GM04503 (cell line): ENCODE measurements around the gene RAMP1.
"Not testable (repeated sequence)": the region's sequence is repeated elsewhere in the genome, so short reads cannot be mapped to it uniquely, and the experiment has no call there.

Experiments used
- DNase-seq: peaks from one replicate; pipeline ENCODE4 v3.0.0-alpha.2; 2012; ENCODE audit warnings: low read depth

Gene RAMP1

GRCh38 chr2:237859533-237860272 lies at the start of gene RAMP1:
RAMP1 (plus strand) TSS chr2:237859623; CDS start chr2:237859676, 53 bp downstream.
- no peak for DNase-seq

DNA sequence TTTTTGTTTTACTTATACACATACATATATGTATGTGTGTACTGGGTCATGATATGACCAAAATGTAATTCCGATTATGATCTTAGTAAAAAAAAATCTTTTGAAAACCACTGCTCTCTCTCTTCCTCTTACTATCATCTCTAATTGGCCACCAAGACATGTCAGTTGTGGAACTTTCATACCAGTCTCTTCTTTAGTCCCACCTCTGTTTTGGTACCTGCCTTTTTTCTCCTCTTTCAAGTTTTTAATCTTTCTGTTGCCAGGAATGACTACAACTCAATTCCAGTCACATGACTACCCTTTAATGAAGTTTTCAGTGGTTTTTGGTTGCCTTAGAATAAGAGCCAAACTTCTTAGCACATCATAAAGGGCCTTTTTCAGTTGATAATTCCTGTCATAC lies 43.8 kb upstream of the RAMP1 start:
- DNase-seq: no peak

GRCh38 chr2:237816531-237816930 lies 42.9 kb upstream of the RAMP1 start:
- no peak for DNase-seq

DNA sequence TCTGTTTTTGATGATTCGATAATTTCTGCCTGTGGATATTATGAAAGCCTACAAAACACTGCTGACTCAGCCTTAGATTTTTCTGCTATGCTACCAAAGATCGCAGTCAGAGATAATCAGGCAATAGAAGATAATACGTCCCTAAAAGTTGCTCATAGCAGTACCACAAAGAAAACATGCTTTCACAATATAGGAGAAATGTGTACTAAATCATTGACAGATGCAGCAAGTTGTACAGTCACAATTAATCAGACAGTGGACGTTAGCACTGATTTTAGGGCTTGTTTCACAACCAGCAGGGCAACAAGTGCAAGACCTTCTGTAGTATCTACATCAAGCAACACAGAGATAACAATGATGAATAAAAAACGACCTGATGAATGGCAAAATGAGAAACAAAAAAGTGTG lies 41.4 kb upstream of the RAMP1 start:
- DNase-seq: peak; percentile 54

DNA sequence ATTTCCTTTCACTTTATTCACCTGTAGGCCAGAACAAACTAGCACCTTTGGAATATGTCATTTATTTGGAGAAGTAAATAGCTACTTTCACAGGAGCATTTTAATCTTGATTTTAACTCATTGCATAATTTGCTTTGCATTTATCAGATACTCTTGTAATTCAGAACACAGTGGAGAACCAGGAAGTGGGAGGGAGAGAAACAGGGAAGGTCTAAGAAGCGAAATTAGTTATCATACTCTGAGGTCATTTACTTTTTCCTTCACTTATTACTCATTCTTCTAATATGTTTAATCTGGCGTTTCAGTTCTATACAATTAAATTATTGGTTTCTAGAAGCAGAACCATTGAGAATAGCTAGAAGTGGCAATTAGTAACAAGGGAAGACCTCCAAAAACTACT lies 40.2 kb upstream of the RAMP1 start:
- DNase-seq: no peak

GRCh38 chr2:237820421-237820820 lies 39.0 kb upstream of the RAMP1 start:
- no peak for DNase-seq

GRCh38 chr2:237823544-237823943 lies 35.9 kb upstream of the RAMP1 start:
- no peak for DNase-seq

DNA sequence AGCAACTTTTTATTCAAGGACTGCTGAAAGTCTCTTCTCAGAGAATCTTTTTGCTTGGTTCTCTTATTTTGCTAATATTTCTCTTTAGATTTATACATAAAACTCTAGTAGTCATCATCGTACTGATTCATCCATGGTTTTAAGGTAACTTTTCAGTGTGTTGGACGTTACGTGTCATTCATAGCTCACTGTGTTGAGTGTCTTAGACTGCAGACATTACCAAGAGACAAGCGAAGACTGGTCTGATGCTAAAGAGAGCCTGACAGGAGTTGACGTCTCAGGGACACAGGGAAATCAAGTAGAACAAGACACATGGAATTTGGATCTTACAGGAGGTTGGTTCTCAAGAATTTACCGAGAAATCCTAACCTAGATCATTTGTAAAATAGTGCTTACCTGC lies 35.3 kb upstream of the RAMP1 start:
- DNase-seq: no peak

DNA sequence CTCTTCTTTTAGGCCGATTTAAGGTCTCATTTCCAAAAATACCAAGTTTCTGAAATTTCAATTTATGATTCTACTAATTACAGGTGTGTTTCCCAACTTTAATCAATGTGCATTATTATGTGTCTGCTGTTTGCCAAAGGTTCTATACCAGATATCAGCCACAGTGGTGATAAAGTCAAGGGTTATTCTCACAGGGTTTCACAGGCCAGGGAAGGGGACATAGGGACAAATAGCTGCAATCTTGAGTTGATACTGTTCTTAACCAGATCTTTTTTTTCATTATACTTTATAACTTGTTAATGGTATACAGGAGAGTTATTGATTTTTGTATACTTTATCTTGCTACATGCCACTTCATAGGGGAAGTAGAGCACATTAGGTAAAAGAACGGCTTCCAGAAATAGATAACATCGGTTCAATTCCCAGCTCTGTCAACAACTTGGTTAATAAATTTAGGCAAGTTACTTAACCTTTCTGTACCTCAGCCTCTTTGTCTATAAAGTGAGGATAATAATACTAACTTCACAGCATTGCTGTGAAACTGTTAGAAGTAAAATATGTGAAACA lies 31.9 kb upstream of the RAMP1 start:
- DNase-seq: no peak

DNA sequence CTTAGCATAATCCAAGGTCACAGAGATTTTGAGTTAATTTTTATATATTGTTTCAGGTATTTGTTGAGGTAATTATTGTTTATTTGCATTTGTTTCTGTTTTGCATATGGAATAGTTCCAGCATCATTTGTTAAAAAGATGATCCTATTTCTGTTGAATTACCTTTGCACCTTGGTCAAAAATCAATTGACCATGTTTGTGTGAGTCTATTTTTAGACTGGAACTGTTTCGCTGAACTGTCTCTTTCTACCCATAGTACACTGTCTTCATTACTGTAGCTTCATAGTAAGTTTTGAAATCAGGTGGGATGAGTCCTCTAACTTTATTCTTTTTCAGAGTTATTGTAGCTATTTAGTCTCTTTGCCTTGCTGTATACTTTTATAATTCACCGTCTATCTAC lies 28.9 kb upstream of the RAMP1 start:
- DNase-seq: no peak

DNA sequence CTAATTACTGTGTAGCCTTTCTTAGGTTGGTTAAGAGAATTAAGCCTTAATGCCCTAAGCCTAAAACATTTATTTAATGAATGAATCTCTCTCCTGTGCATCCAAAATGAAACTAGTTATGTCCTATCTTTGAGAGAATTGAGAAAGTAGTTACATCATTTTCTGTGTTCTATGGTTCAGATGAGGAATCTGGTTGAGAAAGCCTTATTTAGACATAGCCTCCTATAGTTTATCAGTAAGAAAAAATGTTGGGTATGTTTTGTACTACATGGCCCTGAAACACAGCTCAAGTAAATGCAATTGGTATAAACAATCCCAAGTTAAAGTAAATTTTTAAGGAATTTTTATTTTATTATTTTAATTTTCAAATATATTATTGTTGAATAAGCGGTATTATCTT lies 25.9 kb upstream of the RAMP1 start:
- DNase-seq: no peak

- DNase-seq: no peak
These were observed 24.1 kb upstream of the RAMP1 start for GRCh38 chr2:237835372-237835771.

DNA sequence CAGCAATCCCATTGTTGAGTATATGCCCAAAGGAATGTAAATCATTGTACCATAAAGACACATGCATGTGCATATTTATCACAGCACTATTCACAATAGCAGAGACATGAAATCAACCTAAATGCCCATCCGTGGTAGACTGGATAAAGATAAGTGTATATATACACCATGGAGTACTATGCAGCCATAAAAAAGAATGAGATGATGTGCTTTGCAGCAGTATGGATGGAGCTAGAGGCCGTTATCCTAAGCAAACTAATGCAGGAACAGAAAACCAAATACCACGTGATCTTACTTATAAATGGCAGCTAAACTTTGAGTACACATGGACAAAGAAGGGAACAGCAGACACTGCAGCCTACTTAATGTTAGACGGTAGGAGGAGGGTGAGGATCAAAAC lies 18.4 kb upstream of the RAMP1 start:
- no peak for DNase-seq

DNA sequence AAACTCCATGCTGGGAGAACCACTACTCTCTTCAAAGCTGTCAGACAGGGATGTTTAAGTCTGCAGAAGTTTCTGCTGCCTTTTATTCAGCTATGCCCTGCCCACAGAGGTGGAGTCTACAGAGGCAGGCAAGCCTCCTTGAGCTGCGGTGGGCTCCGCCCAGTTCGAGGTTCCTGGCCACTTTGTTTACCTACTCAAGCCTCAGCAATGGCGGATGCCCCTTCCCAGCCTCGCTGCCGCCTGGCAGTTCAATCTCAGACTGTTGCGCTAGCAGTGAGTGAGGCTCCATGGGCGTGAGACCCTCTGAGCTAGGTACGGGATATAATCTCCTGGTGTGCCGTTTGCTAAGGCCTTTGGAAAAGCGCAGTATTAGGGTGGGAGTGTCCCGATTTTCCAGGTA lies 10.5 kb upstream of the RAMP1 start:
- DNase-seq: not testable (repeated sequence)

DNA sequence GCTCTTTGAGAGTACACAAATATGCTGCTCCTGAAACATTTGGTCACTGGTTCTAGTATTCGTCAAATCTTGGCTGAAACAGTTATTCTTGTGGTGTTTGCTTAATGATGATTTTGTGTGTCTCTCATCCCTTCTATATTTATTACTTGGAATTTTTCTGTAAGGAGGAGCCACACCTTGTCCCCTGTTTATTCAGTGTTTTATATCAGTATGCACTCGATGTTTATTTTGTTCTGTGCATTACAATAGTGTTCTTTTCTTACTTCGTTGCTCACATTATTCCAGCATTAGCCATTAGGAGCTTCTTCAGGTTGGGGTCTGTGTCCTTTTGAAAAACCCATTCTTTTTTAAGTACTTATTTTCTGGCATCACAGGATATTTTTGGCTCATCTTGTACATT lies 5.1 kb upstream of the RAMP1 start:
- no peak for DNase-seq

- DNase-seq: no peak
These were observed 1.6 kb upstream of the RAMP1 start for GRCh38 chr2:237857791-237858190.

DNA sequence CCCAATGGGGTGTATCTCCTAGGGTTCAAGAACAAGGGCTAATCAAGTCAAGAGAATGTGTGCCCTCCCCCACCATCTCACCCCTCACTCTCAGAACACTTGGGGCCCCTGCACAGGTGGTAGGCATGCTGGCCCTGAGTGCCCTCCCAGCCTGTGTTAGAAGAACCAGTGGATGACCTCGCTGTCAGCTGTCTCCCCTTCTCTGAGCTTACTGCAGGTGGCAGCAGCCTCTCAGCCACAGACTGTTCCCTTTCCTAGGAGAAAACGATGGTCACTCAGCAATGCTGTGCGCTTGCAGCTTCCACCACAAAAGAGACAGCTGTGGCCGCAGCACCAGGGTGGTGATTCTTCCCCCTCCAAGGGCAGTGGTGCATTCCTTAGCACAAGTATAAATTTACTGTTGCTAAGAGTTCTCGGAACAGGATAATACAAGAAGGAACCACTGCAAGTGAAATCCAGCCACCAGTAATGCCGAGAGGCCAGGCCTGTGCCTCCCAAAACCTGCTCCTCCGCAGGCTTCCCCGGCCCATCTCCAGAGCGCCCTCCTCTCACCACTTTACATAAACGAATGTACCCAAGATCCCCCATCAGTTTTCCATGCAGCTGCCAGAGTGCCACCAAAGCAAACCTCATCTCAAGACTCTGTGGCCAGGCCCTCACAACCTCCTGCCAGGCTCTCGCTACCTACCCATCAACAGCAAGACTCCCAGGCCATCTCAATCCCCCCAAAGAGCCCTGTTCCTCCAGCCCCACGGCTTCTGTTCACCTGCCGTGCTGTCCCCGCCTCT lies 935 bp upstream of the RAMP1 start:
- peak; percentile 34 for DNase-seq

DNA sequence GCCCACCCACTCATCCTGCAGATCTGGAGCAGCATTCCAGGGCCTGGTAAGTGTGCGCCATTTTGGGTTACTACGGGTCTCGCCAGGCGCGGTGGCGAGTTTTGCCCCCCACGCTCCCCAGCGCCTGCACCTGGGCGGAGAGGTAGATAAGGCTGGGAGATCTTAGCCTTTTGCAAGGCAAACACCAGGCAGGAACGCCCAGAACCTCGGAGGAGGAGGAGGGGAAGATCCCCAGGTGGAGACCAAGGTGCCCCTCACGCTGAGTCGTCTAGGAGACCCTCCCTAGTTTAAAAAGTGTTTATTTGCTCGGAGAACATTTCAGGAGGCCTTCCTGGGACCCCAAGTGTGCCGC lies 365 bp upstream of the RAMP1 start:
- DNase-seq: no peak

GRCh38 chr2:237860273-237860935 lies 981 bp downstream of the RAMP1 start:
- no peak for DNase-seq

DNA sequence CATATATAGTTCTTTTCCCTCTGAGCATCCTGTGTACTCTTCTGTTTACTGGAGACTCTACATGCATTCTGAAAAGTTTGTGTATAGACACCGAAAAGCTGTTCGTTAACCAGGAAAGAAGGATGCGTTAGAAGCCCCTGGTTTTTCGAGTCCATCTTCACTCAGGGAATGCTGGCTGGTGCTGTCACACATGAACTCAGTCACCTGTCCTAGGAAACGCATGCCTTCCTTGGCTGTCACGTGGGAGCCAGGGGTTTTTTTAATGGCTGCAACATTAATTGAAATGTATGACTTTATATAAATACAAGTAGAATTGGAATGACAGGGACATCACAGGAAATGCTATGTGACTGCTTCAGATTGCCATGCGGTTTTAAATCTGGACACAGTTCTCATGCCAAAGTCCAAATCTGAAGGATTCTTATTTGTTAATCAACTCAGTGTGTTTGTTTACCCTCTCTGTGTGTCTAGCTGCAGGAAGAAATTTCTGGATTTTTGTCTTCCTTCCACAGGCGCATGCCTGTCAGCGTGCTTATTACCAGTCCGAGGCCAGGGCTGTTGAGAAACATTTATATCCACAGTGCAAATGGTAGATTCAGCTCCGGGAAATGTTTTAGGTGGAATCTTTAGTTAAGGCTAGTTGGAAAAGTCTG lies 2.6 kb downstream of the RAMP1 start:
- no peak for DNase-seq

- DNase-seq: no peak
These were observed 3.1 kb downstream of the RAMP1 start for GRCh38 chr2:237862528-237862895.

- DNase-seq: no peak
These were observed 3.7 kb downstream of the RAMP1 start for GRCh38 chr2:237863102-237863511.
